Hepatocyte (in vitro differentiated cells): ENCODE results near the gene EGLN2. TPM values are rescaled to one million over a fixed set of nuclear protein-coding genes. Genes with fewer than 3 reads are reported as not detected.

Source experiments
- DNase-seq: peaks from one replicate; pipeline ENCODE4 v3.0.0-alpha.2; 2016; ENCODE audit warnings: low spot score
- H2AFZ ChIP-seq: fragments of 200-600 bp; sonication (generic); 2 replicates; pipeline ENCODE4 v1.6.0; 2016; ENCODE audit warnings: antibody characterized with exemption, mild to moderate bottlenecking
- H3K27ac ChIP-seq: fragments of 200-600 bp; sonication (generic); 2 replicates; pipeline ENCODE4 v1.5.1; 2016; ENCODE audit warnings: mild to moderate bottlenecking
- H3K27me3 ChIP-seq: fragments of 200-600 bp; sonication (generic); 2 replicates; pipeline ENCODE4 v1.6.1; 2016
- H3K36me3 ChIP-seq: fragments of 200-600 bp; sonication (generic); replicated peaks from 2 replicates; pipeline ENCODE4 v1.5.1; 2016; ENCODE audit warnings: low read depth; ENCODE audit not compliant: insufficient read depth
- H3K4me1 ChIP-seq: fragments of 200-600 bp; sonication (generic); 2 replicates; pipeline ENCODE4 v1.5.1; 2016; ENCODE audit warnings: mild to moderate bottlenecking, moderate library complexity; ENCODE audit not compliant: insufficient read depth
- H3K4me2 ChIP-seq: fragments of 200-600 bp; sonication (generic); 2 replicates; pipeline ENCODE4 v1.6.0; 2016
- H3K4me3 ChIP-seq: fragments of 200-600 bp; sonication (generic); 2 replicates; pipeline ENCODE4 v1.5.1; 2016; ENCODE audit warnings: mild to moderate bottlenecking
- H3K79me2 ChIP-seq: fragments of 200-600 bp; sonication (generic); 2 replicates; pipeline ENCODE4 v1.6.0; 2017; ENCODE audit warnings: mild to moderate bottlenecking
- H3K9me2 ChIP-seq: fragments of 200-600 bp; sonication (generic); replicated peaks from 2 replicates; pipeline ENCODE4 v1.6.0; 2017; ENCODE audit warnings: mild to moderate bottlenecking; ENCODE audit not compliant: insufficient read depth
- H3K9me3 ChIP-seq: fragments of 200-600 bp; sonication (generic); 2 replicates; pipeline ENCODE4 v1.5.1; 2016; ENCODE audit warnings: low read depth, mild to moderate bottlenecking
- H4K20me1 ChIP-seq: fragments of 200-600 bp; sonication (generic); 2 replicates; pipeline ENCODE4 v1.6.0; 2016; ENCODE audit warnings: mild to moderate bottlenecking; ENCODE audit not compliant: insufficient read depth, poor library complexity, severe bottlenecking
- CTCF ChIP-seq: fragments of 200-600 bp; sonication (generic); IDR thresholded peaks from 2 replicates; pipeline ENCODE4 v1.5.1; 2016; ENCODE audit warnings: antibody characterized with exemption, mild to moderate bottlenecking; ENCODE audit not compliant: poor library complexity
- EZH2 ChIP-seq: fragments of 200-600 bp; sonication (generic); IDR thresholded peaks from 2 replicates; pipeline ENCODE4 v1.6.1; 2016; ENCODE audit warnings: antibody characterized with exemption, mild to moderate bottlenecking, borderline replicate concordance
- EZH2phosphoT487 ChIP-seq: fragments of 200-600 bp; sonication (generic); IDR thresholded peaks from one replicate; pipeline ENCODE4 v1.6.1; 2018; ENCODE audit warnings: antibody characterized with exemption, mild to moderate bottlenecking, low read depth, moderate library complexity; ENCODE audit not compliant: unreplicated experiment, severe bottlenecking
- WGBS: methylation state at CpG from one replicate; pipeline ENCODE4 v1.1.6; 2016; ENCODE audit warnings: low lambda C conversion rate; ENCODE audit errors: missing lambda C conversion rate; 5-methylcytosine and 5-hydroxymethylcytosine counted together
- polyA plus RNA-seq: library from polyadenylated mRNA; unstranded; fragments of >200 nt; fragmentation: Nextera tagmentation; extraction: Ambion mirVana; gene quantifications from 2 replicates; pipeline ENCODE4 v1.2.1, GENCODE V29; 2016
- total RNA-seq: library from RNA; depleted of rRNA; stranded (reverse); fragments of >200 nt; gene quantifications from 2 replicates; pipeline ENCODE4 v1.2.3, GENCODE V29; 2014

The EGLN2 gene
- 84.4 and 88.4 TPM in 2 replicates for total RNA-seq
- 119 and 121 TPM in 2 replicates for polyA plus RNA-seq

DNA sequence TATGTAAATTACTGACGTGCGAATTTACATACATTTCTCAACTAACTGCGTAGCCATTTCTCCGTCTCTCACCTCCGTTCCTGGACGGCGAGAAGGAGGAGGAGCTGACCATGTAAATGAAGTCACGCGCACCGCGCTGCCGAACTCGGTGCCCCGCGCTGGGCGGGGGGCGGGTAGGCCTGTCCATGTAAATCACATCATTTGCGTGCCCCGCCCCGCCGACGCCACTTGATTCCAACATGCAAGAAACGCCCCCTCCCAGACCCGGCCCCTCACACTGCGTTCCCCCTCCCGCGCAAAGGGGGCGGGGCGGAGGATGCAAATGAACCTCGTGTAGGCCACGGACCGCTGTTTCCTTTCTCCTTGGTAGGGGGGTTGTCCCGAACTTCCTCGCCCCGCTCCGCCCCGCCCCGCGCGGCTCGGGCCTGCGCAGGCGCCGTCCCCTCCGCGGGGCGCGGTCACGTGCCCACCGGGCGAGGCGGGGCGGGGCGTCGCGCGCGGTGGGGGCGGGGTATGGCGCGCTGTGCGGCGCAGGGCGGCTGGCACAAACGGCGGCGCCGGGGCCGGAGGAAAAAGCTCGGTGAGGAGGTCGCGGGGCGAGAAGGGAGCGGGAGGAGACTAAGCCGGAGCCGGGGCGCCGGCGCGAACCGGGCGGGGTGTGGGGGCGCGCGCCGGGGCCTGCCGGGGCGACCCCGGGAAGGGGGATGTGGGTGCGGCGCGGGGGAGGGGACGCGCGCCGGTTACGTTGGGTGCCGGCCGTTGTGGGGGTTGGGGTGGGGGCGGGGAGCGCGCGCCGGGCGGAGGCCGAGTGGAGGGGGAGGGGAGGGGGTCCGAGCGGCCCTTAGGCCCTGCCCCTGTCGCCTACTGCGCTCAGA is at the start of gene EGLN2:
TSS of gene EGLN2 (plus strand) at position 509 of the 875 bp plus-strand sequence. CDS start 1,382 bp downstream, outside the sequence.
- WGBS: 2% methylated on average over 28 of the region's 110 CpGs
- TF ChIP-seq EZH2phosphoT487 (no peak), CTCF (no peak), EZH2 (no peak)

GRCh38 chr19:40750058-40750873 is 48.7 kb upstream of the EGLN2 start, which contains the start of gene ACTMAP:
Gene ACTMAP, minus strand, starts transcription at chr19:40750477. Its CDS starts 674 bp downstream, at chr19:40749803.
- Histone ChIP-seq H3K27me3 (no peaks in the 10 kb centered on the region), H3K4me1 (peaks cover 35% of the 10 kb centered on the region), H3K9me2 (no peaks in the 10 kb centered on the region), H3K9me3 (no peaks in the 10 kb centered on the region), H3K4me3 (peak within 1 kb of the TSS; percentile 29), H3K4me2 (peak within 1 kb of the TSS; percentile 81), H4K20me1 (no peaks in the 10 kb centered on the region), H3K79me2 (peaks cover 44% of the 10 kb centered on the region), H3K36me3 (no peaks in the 10 kb centered on the region), H2AFZ (peak within 1 kb of the TSS; percentile 10), H3K27ac (peak within 1 kb of the TSS; percentile 95)
- TF ChIP-seq EZH2 (no peak), CTCF (no peak), EZH2phosphoT487 (no peak)
- WGBS: 2% methylated on average over 43 of the region's 43 CpGs
- DNase-seq: peak; percentile 100

More for the DNA sequence above, at the start of gene EGLN2:
- Histone ChIP-seq H4K20me1 (peaks cover 40% of the 10 kb centered on the region), H3K36me3 (no peaks in the 10 kb centered on the region), H3K27ac (peak within 1 kb of the TSS; percentile 90), H3K4me1 (peaks cover 42% of the 10 kb centered on the region), H3K4me3 (peak within 1 kb of the TSS; percentile 98), H3K79me2 (peaks cover 48% of the 10 kb centered on the region), H3K9me3 (no peaks in the 10 kb centered on the region), H3K4me2 (peak within 1 kb of the TSS; percentile 98), H3K27me3 (no peaks in the 10 kb centered on the region), H2AFZ (peak within 1 kb of the TSS; percentile 46), H3K9me2 (no peaks in the 10 kb centered on the region)
- DNase-seq: peak; percentile 100

- peak within 1 kb of the TSS; percentile 81 for H3K4me2 ChIP-seq
- no peaks in the 10 kb centered on the region for H3K9me3 ChIP-seq
- peaks cover 51% of the 10 kb centered on the region for H3K79me2 ChIP-seq
- H2AFZ ChIP-seq: peak within 1 kb of the TSS; percentile 10
- no peaks in the 10 kb centered on the region for H3K9me2 ChIP-seq
- H4K20me1 ChIP-seq: no peaks in the 10 kb centered on the region
- no peaks in the 10 kb centered on the region for H3K27me3 ChIP-seq
- H3K4me3 ChIP-seq: peak within 1 kb of the TSS; percentile 29
- DNase-seq: peak; percentile 99
- TF ChIP-seq EZH2phosphoT487 (no peak), EZH2 (no peak), CTCF (no peak)
- WGBS: under 1% methylated on average over 43 of the region's 46 CpGs
- H3K4me1 ChIP-seq: peaks cover 40% of the 10 kb centered on the region
- peak within 1 kb of the TSS; percentile 95 for H3K27ac ChIP-seq
- no peaks in the 10 kb centered on the region for H3K36me3 ChIP-seq
These were observed 48.0 kb upstream of the EGLN2 start, which contains the start of gene SNRPA for GRCh38 chr19:40750874-40751537. Gene SNRPA, plus strand, starts transcription at chr19:40751203. Its CDS starts 206 bp downstream, at chr19:40751409.
